Astrocyte of the spinal cord (primary cell): ENCODE results near the gene SHC4.

ENCODE experiments used
- DNase-seq: peaks from one replicate; pipeline ENCODE4 v3.0.0; 2011; ENCODE audit warnings: low read depth, low spot score
- H3K4me3 ChIP-seq: 2 replicates; pipeline ENCODE4 v1.5.1; 2011; ENCODE audit warnings: low read depth, mild to moderate bottlenecking, low read length, moderate library complexity
- CTCF ChIP-seq: IDR thresholded peaks from 2 replicates; pipeline ENCODE4 v1.5.1; 2012; ENCODE audit warnings: low read depth, mild to moderate bottlenecking, low read length, inconsistent platforms
- in situ Hi-C: cut with HindIII; loops from 2 replicates; pipeline ENCODE4 v1.10.0; 2017; ENCODE audit warnings: low sequenced_read_pairs

Gene SHC4

GRCh38 chr15:48891232-48891765 lies 72.4 kb downstream of the SHC4 start:
- in situ Hi-C loops: no loop called here
- no peak overlapping the region for H3K4me3 ChIP-seq

GRCh38 chr15:48890375-48890972 lies 73.2 kb downstream of the SHC4 start:
- no peak for DNase-seq
- H3K4me3 ChIP-seq: no peak overlapping the region
- TF ChIP-seq CTCF: no peak
- in situ Hi-C loops: no loop called here

More at GRCh38 chr15:48891232-48891765, 72.4 kb downstream of the SHC4 start:
- peak; percentile 17 for DNase-seq
- TF ChIP-seq CTCF: no peak

GRCh38 chr15:48889925-48890324 lies 73.8 kb downstream of the SHC4 start:
- TF ChIP-seq CTCF: no peak
- no peak for DNase-seq
- no peak overlapping the region for H3K4me3 ChIP-seq
- in situ Hi-C loops: no loop called here

- no peak for TF ChIP-seq CTCF
- peak; percentile 20 for DNase-seq
- in situ Hi-C loops: no loop called here
- H3K4me3 ChIP-seq: no peak overlapping the region
These were observed 74.9 kb downstream of the SHC4 start for GRCh38 chr15:48888836-48889235.

GRCh38 chr15:48888191-48888590 lies 75.5 kb downstream of the SHC4 start:
- H3K4me3 ChIP-seq: no peak overlapping the region
- DNase-seq: no peak
- no peak for TF ChIP-seq CTCF
- in situ Hi-C loops: no loop called here

GRCh38 chr15:48887144-48887543 lies 76.6 kb downstream of the SHC4 start:
- DNase-seq: no peak
- in situ Hi-C loops: no loop called here
- no peak for TF ChIP-seq CTCF
- no peak overlapping the region for H3K4me3 ChIP-seq
